ENCODE measurements around the gene EFR3B.
"Not testable (repeated sequence)": the region's sequence is repeated elsewhere in the genome, so short reads cannot be mapped to it uniquely, and the experiment has no call there.

Gene EFR3B

GRCh38 chr2:25002066-25002465 lies 39.8 kb upstream of the EFR3B start:
- TF ChIP-seq, protein P1, sequence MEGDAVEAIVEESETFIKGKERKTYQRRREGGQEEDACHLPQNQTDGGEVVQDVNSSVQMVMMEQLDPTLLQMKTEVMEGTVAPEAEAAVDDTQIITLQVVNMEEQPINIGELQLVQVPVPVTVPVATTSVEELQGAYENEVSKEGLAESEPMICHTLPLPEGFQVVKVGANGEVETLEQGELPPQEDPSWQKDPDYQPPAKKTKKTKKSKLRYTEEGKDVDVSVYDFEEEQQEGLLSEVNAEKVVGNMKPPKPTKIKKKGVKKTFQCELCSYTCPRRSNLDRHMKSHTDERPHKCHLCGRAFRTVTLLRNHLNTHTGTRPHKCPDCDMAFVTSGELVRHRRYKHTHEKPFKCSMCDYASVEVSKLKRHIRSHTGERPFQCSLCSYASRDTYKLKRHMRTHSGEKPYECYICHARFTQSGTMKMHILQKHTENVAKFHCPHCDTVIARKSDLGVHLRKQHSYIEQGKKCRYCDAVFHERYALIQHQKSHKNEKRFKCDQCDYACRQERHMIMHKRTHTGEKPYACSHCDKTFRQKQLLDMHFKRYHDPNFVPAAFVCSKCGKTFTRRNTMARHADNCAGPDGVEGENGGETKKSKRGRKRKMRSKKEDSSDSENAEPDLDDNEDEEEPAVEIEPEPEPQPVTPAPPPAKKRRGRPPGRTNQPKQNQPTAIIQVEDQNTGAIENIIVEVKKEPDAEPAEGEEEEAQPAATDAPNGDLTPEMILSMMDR (conservative IDR thresholded peaks at IDR 0.05): no peak
- no peak overlapping the region for H3K27ac ChIP-seq

GRCh38 chr2:25009954-25010353 lies 31.9 kb upstream of the EFR3B start:
- H3K27ac ChIP-seq: no peak overlapping the region
- TF ChIP-seq, protein P1 (conservative IDR thresholded peaks at IDR 0.05): no peak

GRCh38 chr2:25011342-25011741 lies 30.5 kb upstream of the EFR3B start:
- not testable (repeated sequence) for H3K27ac ChIP-seq

DNA sequence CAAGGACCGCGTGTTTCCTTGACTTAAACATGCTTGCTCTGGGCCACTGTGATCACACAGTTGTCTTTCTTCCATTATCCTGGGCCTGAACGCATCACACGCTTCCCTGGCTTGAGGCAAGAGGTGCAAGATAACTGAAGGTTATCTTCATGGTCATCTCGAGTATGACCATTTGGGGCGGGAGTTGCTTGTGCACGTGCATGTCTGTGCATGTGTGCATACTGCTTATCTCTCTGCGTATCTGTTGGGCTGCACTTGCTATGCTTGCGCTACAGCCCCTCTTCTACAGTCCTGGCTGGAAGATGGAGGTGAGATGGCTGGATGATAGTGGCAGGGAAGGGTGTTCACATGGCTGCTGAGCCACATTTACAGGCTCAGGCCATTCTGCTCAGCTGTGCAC lies 27.2 kb upstream of the EFR3B start:
- TF ChIP-seq, protein P1 (conservative IDR thresholded peaks at IDR 0.05): no peak
- no peak overlapping the region for H3K27ac ChIP-seq

DNA sequence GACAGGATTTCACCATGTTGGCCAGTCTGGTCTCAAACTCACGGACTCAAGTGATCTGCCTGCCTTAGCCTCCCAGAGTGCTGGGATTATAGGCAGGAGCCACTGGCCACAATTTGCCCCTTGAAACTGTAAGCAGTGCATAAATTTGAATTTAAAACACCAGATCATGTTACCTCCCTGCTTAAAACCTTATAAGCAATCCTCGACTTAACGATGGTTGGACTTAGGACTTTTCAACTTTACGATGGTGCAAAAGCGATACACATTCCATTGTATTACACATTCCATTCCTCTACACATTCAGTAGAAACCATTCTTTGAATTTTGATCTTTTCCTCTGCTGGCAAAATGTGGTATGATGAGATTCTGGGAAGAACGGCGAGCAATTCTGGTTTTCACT lies 23.2 kb upstream of the EFR3B start:
- no peak overlapping the region for H3K27ac ChIP-seq

DNA sequence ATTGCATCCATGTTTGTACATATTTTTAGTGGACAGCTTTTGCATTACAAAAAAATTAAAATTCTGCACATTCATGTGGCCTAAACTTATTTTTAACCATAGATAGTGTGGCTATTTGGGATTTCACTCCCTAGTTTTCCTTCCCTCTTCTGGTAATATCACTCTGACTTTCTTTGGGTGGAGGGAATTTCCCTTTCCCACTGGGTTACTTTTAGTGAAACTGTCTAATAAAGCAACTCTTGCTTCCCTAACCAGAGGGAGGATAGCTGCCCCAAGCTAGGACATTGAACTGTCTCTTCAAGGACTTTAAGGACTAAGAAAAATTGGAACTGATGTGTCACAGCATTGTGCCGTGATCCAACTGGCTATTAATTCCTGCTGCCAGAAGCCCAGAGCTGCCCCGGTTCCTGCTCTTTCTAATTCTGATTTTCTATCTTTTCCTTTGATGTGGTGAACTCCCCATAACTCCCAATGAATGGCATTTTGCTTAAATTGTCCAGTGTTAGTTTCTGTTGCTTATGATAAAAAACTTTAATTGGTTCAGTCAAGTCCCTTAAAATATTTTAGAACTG lies 20.0 kb upstream of the EFR3B start:
- no peak overlapping the region for H3K27ac ChIP-seq
- TF ChIP-seq, protein P1 (conservative IDR thresholded peaks at IDR 0.05): no peak

More for the DNA sequence above, 23.2 kb upstream of the EFR3B start:
- TF ChIP-seq, protein P1 (conservative IDR thresholded peaks at IDR 0.05): no peak

DNA sequence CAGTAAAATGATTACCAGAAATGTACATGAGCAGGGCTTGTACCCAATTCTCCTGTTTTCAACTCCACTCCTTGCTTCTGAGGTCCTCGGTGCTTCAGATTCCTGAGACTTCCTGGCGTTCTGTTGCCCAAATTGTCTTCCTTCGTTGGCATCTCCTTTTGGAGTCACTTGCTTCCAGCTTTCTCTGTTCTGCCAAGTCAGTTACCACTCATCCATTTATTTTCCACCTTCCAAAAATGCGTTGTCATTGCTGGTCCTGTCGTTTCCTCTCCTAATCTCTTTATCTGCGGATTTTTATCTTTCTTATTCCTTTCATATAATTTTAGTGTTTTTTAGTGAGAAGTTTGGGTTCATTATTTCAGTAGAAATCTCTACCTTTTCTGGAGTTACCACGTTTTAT lies 18.5 kb upstream of the EFR3B start:
- no peak overlapping the region for H3K27ac ChIP-seq
- TF ChIP-seq, protein P1 (conservative IDR thresholded peaks at IDR 0.05): no peak

GRCh38 chr2:25025229-25026007 lies 16.5 kb upstream of the EFR3B start:
- H3K27ac ChIP-seq: no peak overlapping the region
- TF ChIP-seq, protein P1 (conservative IDR thresholded peaks at IDR 0.05): no peak

Measured in VCaP (cell line).